NCI-H187 treated with DMSO at 0.1 percent for 48 hours (cell line): Measurements from ENCODE around the gene C12orf60.

Source experiments
- DNase-seq: peaks from one replicate; lab custom pipeline; 2025; lab: John Stamatoyannopoulos, UW

C12orf60 gene

DNA sequence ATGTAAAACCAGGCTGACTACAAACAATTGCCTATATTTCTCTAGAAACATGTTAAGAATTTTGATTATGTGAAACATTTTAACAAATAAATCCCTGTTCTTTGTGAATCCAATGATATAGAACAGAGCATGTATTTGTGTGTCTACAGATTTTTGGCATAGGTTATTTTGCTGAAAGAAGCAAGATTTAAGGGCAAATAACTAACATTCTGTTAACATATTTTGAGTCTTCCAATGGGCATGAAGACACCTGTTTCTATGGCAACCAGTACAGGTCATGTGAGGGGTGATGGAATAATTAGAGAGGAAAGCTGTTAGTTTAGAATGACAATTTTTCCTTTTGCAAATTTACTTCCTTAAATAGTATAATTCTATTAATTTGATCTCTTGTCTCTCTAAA, 31.0 kb downstream of the C12orf60 start:
- no peak for DNase-seq

DNA sequence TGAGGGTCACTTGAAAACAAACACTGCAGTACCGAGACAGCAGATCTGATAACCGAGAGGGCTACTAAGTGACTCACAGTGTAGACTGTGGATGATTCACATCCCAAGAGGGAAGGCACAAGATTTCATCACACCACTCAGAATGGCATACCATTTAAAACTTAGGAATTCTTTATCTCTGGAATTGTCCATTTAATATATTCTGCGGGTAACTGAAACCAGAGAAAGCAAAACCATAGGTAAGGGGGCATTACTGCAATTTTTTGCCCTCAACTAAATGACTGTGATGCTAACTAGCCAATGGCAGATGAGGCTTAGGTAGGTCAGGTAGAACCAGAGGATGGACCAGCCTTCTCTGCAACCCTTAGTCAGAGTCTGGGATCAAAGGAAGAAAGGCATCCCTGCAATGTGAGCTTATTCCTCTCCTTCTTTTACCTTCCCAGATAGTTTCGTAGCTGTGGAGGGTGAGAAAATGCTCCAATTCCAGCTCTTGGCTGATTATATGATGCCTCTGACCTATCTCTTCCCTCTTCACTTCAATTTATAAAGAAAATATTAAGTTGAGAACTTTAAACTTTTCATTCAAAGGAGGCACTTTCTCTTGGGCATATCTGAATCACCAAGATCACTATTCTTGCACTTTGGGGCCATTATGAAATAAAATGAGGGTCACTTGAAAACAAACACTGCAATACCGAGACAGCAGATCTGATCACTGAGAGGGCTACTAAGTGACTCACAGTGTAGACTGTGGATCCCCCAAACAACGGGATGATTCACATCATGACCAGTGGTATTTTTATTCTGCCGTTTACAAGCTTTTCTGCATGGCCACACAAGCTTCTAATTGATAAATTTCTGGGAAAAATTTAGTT, 33.1 kb downstream of the C12orf60 start:
- no peak for DNase-seq

DNA sequence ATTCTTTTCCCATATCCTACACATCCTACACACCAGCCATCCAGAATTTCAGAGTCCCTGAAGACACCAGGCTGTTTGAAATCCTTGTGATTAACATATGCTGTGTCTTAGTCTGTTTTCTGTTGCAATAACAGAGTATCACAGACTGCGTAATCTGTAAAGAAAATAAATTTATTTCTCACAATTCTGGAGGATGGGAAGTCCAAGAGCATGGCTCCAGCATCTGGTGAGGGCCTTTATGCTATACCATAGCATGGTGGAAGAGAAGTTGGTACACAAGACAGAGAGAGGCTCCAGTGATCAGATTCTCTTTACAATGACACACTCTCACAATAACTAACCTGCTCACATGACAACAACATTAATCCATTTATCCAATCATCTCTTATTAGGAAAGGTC, 35.8 kb downstream of the C12orf60 start:
- DNase-seq, result no peak

DNA sequence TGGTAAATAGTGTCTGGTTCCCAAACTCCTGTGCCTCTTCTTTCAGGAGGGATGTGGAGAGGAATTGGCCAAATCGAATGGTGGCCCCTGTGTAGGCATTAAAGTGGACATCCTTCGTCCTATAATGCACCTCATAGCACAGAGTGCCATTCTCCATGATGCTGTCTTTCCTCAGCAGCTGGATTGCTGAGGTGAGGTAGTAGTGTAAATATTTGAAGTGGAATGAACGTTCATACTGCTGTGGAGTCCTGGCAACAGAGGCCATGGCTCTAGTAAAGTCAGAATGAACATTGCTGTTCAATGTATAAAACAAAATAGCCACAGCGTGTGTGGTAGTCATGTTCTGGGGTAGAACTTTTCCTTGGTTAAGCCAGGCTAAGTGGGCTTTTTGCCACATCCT, 37.1 kb downstream of the C12orf60 start:
- no peak for DNase-seq

DNA sequence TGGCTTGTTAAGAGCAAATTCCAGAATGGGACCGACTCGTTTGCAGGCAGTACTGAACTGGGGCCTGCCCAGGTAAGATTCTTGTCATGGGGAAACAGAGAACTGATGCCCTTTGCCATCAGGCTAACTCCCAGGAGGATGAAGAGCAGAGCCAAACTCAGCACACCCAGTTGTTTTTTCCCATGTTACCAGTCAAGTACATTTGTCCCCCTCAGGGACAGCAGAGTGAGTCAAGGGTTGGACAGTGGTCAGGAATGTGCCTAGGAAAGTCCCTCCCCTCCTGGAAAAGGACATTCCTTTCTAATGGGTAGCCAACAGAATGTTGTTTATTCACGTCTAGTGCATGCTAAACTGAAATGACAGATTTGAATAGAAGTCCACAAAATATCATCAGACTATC, 38.3 kb downstream of the C12orf60 start:
- DNase-seq, result no peak

DNA sequence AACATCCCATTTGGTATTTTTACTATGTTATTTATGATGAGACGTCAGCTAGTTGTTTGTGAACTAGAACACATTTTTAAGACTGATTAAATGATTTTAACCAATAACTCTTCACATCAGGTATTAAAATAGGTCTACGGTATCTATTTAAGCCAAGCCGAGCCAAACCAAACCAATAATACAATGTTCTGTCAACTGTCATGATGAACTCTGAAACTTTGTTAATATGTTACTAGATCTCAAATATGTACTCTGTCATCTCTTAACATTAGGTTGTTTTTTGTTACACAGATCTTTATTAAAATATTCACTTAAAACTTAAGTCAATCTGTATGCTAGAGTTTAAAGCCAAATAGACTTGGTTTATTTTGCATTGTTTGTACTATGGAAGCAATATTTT, 38.8 kb downstream of the C12orf60 start:
- DNase-seq, result no peak

DNA sequence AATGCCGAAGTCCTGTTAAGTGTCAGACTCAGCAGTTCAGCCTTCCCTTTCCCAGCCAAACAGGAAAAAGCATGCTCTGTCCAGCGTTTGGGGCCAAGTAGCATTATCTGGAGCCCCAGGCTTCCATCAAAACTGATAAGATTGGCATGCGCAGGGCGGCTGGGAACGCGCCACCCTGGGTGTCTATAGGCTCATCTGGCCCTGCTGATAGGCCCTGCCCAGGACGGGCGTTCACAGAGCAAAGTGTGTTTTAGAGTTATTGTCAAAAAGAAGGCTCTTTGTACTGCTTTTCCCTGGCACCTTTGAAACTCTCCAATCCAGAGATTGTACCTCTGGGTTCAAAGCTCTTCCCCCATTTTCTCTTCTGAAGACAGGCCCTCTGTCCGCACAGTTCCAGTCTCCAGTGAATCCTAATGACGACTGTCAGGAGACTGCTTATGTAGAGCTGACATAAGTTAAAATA, 40.0 kb downstream of the C12orf60 start, which contains the start of gene ART4:
ART4 (minus strand) TSS at position 102 of the 463 bp plus-strand sequence. CDS start 413 bp downstream, outside the sequence.
- DNase-seq, result no peak

DNA sequence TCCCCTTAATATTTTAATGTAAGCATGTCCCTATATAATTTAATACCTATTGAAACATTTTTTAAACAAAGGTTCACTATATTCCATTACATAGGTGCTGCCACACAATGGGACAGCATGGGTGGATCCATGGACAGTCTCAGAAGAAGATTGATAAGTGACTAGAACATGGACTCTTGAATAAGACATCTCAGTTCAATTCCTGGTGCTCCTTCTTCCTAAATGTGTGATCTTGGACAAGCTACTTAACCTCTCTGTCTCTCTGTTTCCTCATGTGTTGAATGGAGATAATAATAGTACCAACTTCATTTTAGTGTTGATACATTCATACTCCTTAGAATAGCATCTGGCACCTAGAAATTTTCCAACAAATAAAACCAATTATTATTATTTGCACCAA, 40.9 kb downstream of the C12orf60 start:
- DNase-seq, result no peak

DNA sequence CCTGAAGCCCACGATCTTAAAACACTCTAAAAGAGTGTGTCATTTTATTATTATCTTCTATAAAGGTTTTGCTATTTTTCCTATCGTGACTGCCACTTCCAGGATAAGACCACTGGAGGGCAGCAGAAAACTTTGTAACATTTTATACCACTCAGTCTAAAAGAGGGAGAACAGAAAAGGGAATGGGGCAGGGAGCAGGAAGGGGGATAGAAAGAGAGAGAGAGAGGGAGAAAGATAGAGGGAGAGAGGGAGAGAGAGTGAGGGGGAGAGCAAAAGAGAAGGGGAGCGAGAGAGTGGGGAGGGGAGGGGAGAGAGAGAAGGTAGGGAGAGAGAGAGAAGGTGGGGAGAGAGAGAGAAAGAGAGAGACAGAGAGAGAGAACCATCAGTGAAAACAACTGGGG, 41.9 kb downstream of the C12orf60 start:
- DNase-seq, result no peak

DNA sequence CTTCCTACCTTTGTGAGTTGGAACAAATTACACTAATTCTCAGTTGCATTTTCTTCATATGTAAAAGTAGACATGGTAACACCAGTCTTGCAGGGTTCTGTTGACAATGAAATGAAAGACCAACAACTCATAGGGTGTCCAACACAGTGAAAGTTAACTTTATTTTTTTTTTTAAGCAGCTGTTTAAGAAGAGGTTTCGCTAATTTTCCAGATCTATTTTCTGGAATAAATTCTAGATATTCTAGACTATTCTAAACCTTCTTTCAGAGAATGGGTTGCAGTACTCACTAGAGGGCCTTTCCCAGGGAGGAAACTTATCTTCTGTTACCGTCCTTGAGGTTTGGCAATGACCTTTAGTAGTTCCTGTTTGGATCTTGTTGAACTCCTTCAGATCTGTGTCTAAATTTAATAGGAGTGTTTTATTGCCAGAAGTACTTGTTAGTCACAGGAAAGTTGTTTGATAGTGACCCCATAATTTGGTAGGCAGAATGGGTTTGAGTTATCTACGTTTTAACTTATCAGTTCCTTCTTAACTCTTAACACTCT, 42.6 kb downstream of the C12orf60 start:
- DNase-seq, result no peak

DNA sequence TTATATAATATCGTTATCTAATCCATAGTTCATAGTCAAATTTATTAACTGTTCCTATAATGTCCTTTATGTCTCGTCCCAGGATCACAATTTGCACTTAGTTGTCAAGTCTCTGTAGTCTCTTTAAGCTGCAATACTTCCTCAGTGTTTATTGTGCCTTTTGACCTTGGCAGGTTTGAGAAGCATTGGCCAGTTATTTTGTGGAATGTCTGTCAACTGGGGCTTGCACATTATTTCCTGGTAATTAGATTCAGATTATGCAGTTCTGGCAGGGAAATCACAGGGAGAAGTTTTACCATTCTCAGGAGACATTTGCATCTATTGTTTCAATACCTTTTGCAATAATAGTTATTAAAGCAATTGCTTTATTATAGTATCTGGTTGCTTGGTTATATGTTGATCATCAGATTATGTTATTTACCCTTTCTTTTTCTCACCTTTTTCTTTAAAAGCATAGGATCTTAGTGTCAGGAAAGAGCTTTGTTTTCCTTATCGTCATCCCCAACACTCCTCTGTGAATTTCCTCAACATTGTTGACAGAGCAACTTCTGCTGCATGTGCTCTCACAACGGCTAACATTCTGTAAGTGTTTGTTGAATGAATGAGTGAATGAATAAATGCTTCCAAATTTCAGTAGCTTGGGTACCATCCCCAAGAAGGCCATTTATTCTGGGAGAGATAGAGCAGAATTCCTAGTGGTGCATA, 43.6 kb downstream of the C12orf60 start:
- no peak for DNase-seq

DNA sequence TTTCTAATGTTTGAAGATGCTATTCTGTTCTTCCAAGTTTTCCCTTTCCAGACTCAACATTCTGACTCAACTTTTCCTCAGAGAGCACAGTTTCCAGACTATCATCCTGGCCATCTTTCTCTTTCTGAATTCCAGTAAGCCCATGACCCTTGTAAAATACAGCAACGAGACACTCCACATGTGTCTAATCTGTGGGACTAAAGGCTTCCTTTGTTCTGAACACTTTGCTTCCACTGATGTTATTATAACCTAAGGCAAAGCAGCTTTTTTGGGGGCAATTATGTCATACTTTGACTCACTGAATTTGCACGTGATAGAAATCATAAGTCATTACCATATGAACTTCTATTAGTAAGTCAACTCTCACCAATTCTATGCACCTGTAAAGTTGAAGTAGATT, 46.2 kb downstream of the C12orf60 start:
- DNase-seq, result no peak

DNA sequence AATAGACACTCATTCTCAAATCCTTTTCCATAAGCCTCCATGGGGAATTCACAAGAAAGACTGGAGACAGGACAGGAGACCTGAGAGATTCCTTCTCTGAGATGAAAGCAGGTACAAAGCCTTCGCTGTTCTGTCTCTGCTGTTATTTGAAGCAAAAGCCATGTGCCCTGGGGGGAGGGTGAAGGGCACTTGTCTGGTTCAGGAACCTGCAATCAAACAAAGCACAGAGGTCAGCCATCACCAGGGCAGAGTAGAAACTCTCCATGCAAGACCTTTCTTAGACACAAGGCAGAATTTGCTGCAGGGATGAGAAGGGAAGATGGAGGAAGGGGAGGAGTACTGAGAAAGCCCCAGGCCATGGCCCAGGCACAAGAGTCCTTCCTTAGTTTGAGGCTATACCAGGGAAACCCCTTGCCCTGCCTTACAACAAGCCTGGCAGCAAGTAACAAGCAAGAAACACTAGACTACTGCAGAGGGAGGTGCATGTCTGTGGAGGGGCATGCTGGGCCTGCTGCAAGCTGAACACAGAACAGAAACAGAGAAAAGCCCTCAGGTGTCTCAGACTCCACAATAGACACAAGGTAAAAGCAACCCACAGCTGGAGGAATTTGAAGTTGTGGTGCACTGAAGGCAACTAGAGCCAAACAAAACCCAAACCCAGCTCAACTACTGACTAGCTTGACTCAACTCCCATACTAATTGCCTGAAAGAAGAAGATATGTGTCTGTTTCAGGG, 47.6 kb downstream of the C12orf60 start:
- DNase-seq, result no peak

DNA sequence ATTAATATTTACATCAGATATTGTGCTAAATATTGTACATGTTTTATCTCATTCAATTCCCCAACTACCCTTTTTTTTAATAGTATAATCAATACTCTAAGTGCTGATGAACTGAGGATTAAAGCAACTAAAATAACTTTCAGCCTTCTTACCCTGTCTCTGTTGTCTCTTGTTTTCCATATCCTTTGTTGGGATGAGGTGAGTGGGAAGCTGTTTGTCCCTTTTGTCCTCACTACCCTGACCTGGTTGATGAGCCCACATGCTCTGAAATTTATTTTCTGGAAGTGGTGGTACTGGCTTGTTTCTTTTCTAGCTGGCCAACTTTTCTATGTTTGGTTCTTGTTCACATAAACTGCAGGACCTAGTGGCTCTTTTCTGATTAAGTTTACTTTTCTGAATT, 49.4 kb downstream of the C12orf60 start:
- DNase-seq, result no peak

DNA sequence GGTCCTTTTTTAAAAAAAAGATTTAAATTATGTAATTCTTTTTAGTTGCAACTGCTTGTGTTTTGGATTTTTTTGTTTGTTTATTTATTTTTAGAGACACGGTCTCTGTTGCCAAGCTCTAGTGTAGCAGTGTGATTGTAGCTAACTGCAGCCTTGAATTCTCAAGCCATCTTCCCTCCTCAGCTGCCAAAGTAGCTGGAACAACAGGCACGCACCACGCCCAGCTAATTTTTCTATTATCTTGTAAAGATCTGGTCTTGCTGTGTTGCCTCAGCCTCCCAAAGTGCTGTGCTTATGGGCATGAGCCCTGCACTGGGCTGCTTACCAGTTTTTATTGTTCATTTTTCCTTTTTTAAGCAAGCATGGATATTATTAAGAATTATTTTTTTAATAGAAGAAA, 50.5 kb downstream of the C12orf60 start:
- DNase-seq, result no peak

DNA sequence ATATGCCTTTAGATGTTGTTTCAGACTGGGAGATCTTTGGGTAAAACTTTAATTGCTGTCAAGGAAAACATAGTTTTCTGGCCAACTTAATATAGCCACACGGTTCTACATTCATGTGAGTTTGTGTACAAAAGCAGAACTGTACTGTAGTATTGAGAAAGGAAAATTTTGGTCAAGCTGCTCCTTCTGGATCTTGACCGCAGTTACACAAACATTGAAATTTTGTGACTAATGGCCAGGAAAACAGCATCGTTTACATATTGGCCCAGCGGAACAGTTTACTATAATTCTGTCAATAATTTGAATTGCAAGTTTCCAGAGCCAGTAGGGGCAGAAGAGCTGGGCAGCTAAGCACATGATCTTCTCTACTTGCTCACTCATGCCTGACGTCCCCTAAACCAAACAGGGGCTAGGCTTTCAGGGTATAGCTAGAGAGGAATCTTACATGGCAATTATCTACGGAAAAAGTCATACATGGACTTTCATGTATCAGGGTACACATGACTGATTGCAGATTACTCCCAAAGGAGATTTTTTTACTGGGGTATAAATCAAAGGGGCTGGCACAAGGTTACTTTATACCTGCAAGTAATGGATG, 51.2 kb downstream of the C12orf60 start:
- no peak for DNase-seq

DNA sequence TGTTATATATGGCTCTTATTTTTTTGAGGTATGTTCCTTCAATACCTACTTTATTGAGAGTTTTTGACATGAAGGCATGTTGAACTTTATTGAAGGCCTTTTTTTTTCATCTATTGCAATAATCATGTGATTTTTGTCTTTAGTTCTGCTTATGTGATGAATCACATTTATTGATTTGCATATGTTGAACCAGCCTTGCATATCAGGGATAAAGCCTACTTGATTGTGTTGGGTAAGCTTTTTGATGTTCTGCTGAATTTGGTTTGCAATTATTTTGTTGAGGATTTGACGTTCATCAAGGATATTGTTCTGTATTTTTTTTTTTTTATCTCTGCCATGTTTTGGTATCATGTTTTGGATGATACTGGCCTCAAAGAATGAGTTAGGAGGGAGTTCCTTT, 55.0 kb downstream of the C12orf60 start:
- no peak for DNase-seq

DNA sequence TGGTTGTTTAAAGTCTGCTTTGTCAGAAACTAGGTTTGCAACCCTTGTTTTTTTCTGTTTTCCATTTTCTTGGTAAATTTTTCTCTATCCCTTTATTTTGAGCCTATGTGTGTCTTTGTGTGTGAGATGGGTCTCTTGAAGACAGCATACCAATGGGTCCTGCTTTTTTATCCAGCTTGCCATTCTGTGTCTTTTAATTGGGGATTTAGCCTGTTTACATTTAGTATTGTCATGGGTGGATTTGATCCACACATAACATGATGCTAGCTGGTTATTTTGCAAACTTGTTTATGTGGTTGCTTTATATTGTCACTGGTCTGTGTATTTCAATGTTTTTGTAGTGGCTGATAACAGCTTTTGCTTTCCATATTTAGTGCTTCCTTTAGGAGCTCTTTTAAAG, 57.0 kb downstream of the C12orf60 start:
- DNase-seq, result no peak

DNA sequence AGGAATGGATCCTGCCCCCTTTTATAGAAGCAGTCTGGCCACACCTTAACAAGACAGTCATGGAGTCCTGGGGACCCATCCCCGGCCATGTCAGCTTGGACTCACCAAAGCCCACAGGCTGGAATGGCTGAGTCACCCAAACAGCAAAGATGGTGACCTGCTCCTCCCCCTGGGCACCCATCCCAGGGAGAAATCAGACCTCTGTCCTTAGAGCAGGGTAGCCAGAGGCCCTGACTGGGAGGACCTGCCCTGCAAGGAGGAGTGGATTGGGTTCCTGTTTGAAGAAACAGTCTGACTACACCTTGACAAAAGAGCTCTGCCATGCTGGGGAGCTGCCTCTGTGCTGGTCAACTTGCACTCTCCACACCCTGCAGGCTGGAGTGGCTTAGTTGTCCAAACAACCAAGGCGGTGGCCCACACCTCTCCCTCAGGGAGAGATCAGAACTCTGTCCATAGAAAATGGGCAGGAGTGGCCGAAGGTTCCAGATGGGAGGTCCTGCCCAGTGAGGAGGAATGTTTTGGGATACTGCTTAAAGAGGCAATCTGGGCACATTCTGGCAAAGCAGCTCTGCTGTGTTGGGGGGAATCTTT, 65.5 kb downstream of the C12orf60 start:
- no peak for DNase-seq

DNA sequence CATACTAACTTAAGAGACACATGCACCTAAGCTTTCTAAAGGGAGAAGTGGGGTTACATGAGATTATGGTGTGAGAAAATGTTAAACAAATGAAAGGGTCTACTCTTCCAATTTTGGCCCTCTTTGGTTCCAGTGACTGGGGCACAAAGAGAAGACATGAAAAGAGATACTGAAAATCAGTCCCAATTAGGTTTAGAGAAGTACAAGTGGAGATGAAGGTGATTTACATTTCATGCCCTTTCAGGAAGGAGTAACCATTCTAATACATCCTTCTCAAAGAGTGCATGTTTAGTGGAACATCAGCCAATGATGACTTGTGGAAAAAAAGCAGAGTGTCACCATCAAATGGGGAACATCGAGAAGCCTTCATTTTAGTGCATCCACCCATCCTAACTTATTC, 67.8 kb downstream of the C12orf60 start:
- no peak for DNase-seq

DNA sequence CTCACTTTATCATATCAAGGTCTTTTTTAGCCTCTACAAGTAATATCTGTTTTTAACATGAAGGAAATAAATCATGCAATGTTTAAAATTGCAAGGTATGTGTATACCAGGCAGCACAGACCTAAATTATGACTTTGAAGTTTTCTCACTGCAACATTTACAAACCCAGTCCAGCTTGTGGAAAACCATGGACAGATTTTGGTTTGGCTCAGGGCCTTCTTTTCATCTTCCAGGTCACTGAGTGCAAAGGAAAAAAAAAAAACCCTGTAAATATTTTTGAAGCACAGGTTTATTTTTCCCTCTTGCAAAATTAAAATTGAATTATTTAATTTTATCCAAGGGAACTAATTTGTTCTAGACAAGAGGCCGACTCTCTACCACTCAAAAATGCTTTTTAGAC, 68.4 kb downstream of the C12orf60 start:
- no peak for DNase-seq
